Midbrain (tissue), 1 donor: ENCODE results near the gene NIT2.

Experiments used
- DNase-seq: peaks from one replicate; lab custom pipeline; 2025; lab: John Stamatoyannopoulos, UW

Gene NIT2

DNA sequence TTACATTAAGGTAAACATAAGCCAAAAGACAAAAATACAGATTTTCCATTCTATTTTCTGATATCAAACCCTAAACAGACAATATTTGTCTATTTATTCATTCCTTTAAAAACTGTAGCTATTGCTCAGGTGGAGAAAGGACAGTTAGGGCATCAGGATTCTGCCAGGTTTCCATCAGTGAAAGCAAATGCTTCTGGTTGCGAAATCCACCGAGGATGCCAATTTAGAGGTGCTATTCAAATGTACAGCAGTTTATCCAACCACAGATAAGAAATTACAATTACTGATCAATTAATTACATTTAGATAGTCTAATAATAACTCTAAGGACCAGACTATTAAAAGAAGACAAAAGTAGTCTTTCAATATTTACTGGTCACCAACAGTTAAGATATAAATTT, 62.4 kb downstream of the NIT2 start:
- DNase-seq, result no peak

DNA sequence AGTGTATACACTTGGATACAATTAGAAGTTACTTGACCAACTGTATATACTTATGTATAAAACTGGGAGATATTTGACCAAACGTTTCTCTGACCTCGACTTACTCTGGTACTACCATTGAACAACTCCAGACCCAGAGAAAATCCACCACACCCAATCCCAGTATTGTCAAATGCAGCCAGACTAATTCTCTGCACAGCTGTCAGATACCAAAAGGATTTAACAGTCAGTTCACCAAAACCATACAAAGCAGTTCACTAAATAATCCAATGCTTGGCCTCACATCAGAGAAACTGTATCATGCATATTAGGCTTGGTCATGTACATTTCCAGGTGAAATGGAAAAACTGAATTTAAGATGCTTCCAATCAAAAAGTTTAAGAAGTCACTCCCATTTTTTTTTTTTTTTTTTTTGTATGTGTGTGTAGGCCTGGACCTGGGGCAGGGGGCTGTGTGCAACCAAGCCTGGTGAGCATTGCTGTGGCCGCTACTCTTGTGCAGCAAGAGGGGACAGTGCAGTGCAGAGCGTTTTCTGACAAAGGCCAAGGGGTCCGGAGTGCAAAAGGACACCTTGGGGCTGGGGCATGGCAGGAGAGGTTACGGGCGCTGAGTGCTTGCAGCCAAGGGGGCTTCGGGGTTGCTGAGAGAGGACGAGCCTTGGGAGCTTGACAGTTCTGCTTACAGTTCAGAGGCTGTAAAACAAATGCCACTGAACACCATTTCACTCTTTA, 64.9 kb downstream of the NIT2 start:
- DNase-seq, result no peak

DNA sequence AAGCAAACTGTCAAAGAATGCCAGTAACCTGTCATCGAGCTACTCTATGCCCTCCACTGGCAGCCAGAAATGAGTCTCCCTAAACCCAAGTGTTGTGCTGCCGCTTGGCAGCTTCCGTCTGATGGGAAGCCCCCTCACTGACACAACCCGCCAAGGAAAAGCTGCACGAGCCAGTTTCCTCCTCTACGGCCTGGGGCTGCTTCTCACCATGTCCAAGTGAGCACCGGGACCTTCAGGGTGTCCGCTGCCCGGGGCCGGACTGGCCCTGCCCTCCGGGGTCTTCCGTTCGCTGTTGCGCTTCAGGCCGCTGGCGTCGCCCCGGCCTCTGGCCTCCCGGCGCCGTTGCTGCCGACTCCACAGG, 65.8 kb downstream of the NIT2 start:
- no peak for DNase-seq

DNA sequence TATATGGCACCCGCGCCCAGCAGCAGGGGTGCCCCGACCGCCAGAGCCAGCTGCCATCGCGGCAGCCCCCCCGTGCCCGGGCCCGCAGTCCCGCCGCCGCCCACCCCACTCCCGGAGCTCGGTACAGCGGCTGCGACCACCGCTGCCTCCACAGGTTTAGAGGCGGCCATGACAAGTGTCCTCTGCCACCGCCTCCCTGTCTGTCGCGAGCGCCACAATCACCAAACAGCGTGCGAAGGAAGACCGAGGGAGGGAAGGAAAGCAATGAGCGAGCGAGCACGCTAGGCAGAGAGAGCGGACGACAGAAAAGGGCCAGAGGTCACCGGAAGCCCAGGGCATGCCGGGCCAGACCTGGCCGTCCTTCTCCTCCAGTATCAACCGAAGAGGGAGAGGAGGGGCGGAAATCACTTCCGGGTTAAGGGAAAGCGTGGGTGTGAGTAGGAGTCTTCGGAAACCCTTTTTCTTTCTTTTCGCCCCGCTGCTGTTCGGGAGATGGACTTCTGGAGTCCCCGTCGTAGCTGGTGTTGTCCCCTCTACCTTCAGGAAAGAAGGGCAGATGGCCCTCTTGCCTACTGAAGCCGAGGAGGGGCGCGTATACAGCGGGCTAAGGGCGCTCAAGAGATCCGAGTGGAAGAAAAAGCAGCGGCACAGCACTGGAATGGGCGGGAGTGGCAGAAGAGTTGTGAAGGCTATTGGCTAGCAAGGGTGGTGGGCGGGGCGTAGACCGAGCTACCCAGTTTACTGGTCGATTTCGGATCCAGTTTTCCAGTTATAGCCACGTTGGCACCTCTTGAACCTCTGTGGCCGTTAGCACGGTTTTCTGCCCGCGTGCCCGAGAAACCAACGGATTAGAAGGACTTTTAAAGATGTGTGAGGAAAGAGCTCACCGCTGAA, 66.5 kb downstream of the NIT2 start, which contains the start of the genes LNP1 and TOMM70:
LNP1 (plus strand) TSS at position 760 of the 894 bp plus-strand sequence. CDS start 28,191 bp downstream, outside the sequence.
TOMM70 (minus strand) TSS at position 310 of the 894 bp plus-strand sequence; CDS start at position 170, 140 bp downstream.
- DNase-seq, result peak; percentile 97

DNA sequence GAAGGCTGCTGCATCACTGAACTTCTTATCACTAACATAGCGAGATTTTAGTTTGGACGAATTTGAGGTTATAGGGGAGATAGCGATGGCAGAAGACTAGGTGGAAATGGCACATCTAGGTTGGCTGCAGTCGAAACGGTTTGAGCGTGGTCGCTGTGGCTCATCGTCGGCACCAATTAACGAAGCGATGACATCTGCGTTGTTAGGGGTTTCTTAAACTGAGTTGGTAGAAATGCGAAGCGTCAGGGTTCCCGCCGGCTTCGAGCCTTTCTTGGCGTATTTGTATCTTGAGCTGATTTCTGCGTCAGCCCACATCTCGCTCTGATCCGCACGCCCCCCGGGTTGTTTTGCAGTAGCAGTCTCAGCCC, 67.1 kb downstream of the NIT2 start:
- no peak for DNase-seq

DNA sequence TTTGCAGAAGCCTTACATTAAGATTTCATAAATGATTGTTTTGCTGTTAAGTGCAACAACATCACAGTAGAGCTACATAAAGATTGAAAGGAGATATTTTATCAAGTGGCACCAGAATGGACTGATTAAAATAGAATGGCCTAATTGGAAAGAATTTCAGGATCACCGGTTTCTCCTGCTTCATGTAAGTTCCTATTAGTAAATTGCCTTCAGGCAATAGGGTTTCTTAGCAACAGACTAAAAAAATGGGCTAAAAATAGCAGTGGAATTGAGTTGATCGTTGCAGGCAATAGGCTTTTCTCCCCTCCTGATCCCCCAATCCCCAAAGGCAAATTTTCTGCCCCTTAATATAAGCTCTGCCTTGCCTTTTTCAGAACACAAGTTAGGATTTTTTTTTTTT, 67.7 kb downstream of the NIT2 start:
- no peak for DNase-seq

DNA sequence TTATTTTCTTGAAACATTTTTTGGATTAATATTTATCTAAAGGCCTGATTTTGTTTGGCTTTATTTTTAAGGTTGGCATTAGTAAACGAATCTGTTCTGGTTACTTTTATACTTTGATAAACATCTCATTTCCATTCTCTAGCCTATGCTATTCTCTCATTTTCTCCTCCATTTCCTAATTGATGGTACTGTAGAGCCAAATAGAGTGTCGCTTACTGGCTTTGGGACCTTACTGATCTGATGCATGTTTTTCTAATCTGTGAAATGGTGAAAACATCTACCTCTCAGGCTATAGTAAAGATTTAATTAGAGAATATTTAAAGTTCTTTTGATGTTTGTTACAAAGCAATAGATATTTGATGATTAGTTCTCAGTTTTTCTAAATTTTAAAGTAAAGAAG, 68.3 kb downstream of the NIT2 start:
- no peak for DNase-seq

DNA sequence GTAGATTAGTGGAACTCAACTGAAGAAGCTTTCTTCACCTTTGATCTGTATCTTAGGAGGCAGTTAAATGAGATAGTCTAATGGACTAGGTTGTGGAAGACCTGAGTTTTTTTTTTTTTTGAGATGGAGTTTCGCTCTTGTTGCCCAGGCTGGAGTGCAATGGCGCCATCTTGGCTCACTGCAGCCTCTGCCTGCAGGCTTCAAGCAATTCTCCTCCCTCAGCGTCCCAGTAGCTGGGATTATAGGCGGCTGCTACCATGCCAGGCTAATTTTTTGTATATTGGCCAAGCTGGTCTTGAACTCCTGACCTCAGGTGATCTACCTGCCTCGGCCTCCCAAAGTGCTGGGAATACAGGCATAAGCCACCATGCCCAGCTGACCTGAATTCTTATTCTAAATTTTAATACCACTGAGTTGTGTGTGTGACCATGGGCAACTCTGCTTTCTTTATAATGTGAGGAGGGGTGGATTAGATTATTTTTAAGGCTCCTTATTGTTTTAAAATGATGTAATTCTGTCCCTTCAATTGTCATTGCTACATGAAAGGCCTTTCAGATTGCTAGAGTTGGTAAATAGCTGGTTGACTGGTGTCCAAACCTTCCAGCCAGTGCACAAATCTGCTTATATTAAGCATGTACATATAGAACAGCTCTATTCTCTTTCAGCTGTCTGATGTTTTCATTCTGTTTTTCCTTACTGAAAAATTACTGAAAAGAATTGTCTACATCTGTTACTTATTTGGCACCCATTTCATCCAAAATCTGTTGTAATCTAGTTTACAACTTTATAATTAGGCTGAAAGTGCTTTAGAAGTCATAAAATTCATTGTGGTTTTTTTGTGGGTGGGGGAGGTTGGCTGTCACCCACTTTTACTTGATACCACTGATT, 69.0 kb downstream of the NIT2 start:
- DNase-seq, result no peak

DNA sequence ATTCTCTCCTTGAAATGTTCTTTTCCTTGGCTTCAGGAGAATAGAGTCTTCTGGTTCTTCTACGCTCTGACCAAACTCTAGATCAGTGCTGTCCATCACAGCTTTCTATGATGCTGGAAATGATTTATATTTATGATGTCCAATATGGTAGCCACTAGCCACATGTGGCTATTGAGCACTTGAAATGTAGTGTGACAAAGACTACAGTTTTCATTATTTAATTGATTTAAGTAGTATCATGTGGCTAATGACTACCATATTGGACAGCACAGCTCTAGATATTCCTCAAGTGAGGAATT, 69.6 kb downstream of the NIT2 start:
- DNase-seq, result no peak

DNA sequence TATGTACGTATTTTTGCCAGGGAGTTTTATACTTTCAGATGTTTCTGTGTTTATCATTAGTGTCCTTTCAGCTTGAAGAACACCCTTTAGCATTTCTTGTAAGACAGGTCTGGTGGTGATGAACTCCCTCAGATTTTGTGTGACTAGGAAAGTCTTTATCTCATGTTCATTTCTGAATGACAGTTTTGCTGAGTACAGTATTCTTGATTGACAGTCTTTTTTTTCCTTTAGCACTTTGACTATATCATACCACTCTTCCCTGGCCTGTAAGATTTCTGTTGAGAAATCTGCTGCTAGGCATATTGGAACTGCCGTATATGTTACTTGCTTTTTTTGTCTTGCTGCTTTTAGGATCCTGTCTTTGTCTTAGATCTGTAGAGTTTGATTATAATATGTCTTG, 72.6 kb downstream of the NIT2 start:
- no peak for DNase-seq

DNA sequence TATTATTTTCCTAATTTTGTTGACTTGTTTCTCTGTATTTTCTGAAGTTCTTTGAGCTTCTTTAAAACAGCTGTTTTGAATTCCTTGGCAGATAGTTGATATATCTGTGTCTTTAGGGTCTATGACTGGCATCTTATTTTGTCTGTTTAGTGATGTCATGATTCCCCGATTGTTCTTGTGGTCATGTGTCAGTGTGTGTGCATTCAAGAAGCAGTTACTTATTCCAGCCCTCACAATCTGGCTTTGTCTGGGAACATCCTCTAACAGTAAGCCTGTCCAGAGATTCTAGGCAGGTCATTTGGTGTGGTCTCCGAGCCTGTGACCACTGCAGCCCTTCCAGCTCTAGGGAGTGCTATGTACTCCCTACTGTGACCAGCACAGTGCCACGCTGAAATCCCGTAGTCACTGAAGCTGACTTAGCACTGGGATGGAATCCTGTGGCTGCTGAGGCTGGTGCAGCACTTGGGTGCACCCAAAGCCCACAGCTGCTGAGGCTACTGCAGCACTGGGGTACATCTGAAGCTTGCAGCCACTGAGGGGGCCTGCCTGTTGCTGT, 73.5 kb downstream of the NIT2 start:
- no peak for DNase-seq
